Ovary (tissue), 3 donors: Measurements from ENCODE around the gene FAM83D.

ENCODE experiments used
- EP300 ChIP-seq: sonication (generic); formaldehyde crosslinking; IDR thresholded peaks from one replicate; pipeline ENCODE4 v1.6.1; 2017; ENCODE audit warnings: antibody characterized with exemption
- POLR2A ChIP-seq: fragments of 450-650 bp; IDR thresholded peaks from one replicate; pipeline ENCODE4 v1.6.1; 2017; ENCODE audit warnings: antibody characterized with exemption, mild to moderate bottlenecking, moderate library complexity
- TF ChIP-seq, protein P1 (sequence below), 3 donors: fragments of 450-650 bp in 2 of 3; fragments of 200-600 bp in 1 of 3; IDR thresholded peaks; one replicate each; pipeline versions ENCODE4 v1.5.1 to v1.8.0; 2016 to 2022; ENCODE audit warnings: antibody characterized with exemption in 3 of 3, mild to moderate bottlenecking in 1 of 3
- donor health status: DM: no; HTN: no; CAD: no.

DNA sequence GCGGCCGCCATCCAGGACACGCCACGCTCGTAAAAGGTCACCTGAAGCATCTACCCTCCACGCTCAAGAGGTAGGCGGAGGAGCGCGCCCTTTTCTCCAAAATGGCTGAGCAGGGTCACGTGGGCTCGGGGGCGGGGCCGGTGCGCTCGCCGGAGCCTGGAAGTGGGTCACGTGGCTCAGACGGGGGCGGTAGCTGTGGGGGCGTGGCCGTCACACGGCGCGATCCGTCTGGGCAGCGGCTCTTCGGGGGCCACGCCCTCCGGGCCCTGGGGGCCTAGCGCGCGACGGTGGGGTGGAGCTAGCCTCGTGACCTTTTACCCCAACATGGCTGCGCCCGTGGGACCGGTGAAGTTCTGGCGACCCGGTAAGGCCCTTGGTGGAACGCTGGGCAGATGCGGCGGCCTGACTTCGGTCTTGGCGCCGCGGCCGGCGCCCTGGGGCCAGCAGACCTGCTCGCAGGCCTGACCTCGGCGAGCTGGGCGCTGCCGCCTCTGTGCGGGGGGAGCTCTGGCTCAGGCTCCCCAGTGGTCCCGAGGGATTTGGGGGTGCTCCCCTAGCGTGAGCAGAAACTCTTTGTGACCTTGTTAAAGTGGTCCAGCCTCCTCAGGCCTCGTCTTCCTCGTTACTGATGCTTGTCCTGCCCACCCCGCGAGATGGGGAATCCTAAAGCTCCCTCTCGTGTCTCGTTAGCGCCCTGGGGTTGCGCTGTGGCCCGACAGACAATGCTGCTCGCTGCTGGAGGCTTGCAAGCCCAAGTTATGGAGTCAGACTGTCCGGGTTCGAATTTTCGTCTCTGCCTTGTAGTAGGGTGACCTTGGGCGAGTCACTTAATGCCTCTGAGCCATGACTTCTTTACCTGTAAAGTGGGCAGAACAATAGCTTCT lies 36.1 kb downstream of the FAM83D start, which contains the start of gene DHX35:
- TF ChIP-seq, protein P1, sequence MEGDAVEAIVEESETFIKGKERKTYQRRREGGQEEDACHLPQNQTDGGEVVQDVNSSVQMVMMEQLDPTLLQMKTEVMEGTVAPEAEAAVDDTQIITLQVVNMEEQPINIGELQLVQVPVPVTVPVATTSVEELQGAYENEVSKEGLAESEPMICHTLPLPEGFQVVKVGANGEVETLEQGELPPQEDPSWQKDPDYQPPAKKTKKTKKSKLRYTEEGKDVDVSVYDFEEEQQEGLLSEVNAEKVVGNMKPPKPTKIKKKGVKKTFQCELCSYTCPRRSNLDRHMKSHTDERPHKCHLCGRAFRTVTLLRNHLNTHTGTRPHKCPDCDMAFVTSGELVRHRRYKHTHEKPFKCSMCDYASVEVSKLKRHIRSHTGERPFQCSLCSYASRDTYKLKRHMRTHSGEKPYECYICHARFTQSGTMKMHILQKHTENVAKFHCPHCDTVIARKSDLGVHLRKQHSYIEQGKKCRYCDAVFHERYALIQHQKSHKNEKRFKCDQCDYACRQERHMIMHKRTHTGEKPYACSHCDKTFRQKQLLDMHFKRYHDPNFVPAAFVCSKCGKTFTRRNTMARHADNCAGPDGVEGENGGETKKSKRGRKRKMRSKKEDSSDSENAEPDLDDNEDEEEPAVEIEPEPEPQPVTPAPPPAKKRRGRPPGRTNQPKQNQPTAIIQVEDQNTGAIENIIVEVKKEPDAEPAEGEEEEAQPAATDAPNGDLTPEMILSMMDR (IDR thresholded peaks at IDR 0.05): no peak
- no peak for TF ChIP-seq POLR2A
- TF ChIP-seq EP300: no peak
